ENCODE results near the gene DIP2B. TPM values are rescaled to one million over a fixed set of nuclear protein-coding genes. Genes with fewer than 3 reads are reported as not detected.

DIP2B gene
- total RNA-seq, 1 experiment from 2014 or later: 30.2 TPM

GRCh38 chr12:50547742-50548141, 43.0 kb downstream of the DIP2B start:
- peaks cover 12% of the 10 kb centered on the region for H3K4me1 ChIP-seq (ENCODE audit: control insufficient read depth, insufficient read depth, low read length)
- ChIA-PET CTCF (no interaction called here), POLR2A (no interaction called here)
- intact Hi-C loops (cut with micrococcal nuclease; ENCODE audit: unreplicated experiment) (no loop called here), in situ Hi-C loops (cut with HindIII; ENCODE audit: low pct_unique_long_range_greater_than_20kb, low sequenced_read_pairs) (no loop called here)
- H3K9me3 ChIP-seq (ENCODE audit: control insufficient read depth, insufficient read depth, low read depth, low read length): no peaks in the 10 kb centered on the region
- H3K27ac ChIP-seq (ENCODE audit: low read length): no peak overlapping the region
- H3K4me3 ChIP-seq (ENCODE audit: low read depth in 2 of 2, low read length in 2 of 2): no peak overlapping the region
- TF ChIP-seq POLR2AphosphoS5 (IDR thresholded peaks at IDR 0.05; ENCODE audit: low read depth, low read length) (no peak), SIN3A (IDR thresholded peaks at IDR 0.05; ENCODE audit: borderline replicate concordance, insufficient read depth, low read depth, low read length) (no peak), REST (IDR thresholded peaks at IDR 0.05; ENCODE audit: insufficient read depth in 1 of 2, low read depth in 2 of 2, low read length in 1 of 2) (no peak), TCF7L2 (IDR thresholded peaks at IDR 0.05; ENCODE audit: low read depth, low read length) (no peak), CTCF (IDR thresholded peaks at IDR 0.05) (no peak)
- no peak for DNase-seq (ENCODE audit: low read depth, low spot score)
- BruUV-seq (replicated peaks): no TSS peak
- no peaks in the 10 kb centered on the region for H3K36me3 ChIP-seq (ENCODE audit: control insufficient read depth, insufficient read depth, low read length)
- H3K27me3 ChIP-seq (ENCODE audit: control insufficient read depth, insufficient read depth, low read length): no peaks in the 10 kb centered on the region
- ATAC-seq: no peak

- TF ChIP-seq TCF7L2 (IDR thresholded peaks at IDR 0.05; ENCODE audit: low read depth, low read length) (no peak), SIN3A (IDR thresholded peaks at IDR 0.05; ENCODE audit: borderline replicate concordance, insufficient read depth, low read depth, low read length) (no peak), CTCF (IDR thresholded peaks at IDR 0.05) (no peak), REST (IDR thresholded peaks at IDR 0.05; ENCODE audit: insufficient read depth in 1 of 2, low read depth in 2 of 2, low read length in 1 of 2) (no peak), POLR2AphosphoS5 (IDR thresholded peaks at IDR 0.05; ENCODE audit: low read depth, low read length) (no peak)
- no peaks in the 10 kb centered on the region for H3K9me3 ChIP-seq (ENCODE audit: control insufficient read depth, insufficient read depth, low read depth, low read length)
- intact Hi-C loops (cut with micrococcal nuclease; ENCODE audit: unreplicated experiment) (no loop called here), in situ Hi-C loops (cut with HindIII; ENCODE audit: low pct_unique_long_range_greater_than_20kb, low sequenced_read_pairs) (no loop called here)
- CTCF ChIA-PET: interaction anchor here (0.6 kb wide), 1 partner anchor 205 kb away, joined by 4 read pairs; no protein-coding TSS in a partner anchor
- no peaks in the 10 kb centered on the region for H3K27me3 ChIP-seq (ENCODE audit: control insufficient read depth, insufficient read depth, low read length)
- H3K36me3 ChIP-seq (ENCODE audit: control insufficient read depth, insufficient read depth, low read length): no peaks in the 10 kb centered on the region
- H3K4me1 ChIP-seq (ENCODE audit: control insufficient read depth, insufficient read depth, low read length): peaks cover 12% of the 10 kb centered on the region
- ATAC-seq (no peak), DNase-seq (ENCODE audit: low read depth, low spot score) (no peak)
- TSS peak; percentile 27 for BruUV-seq (replicated peaks)
- peak overlapping the region; percentile 64 for H3K27ac ChIP-seq (ENCODE audit: low read length)
- POLR2A ChIA-PET: no interaction called here
- H3K4me3 ChIP-seq (ENCODE audit: low read depth in 2 of 2, low read length in 2 of 2): no peak overlapping the region
Measured at GRCh38 chr12:50549885-50550284, 45.1 kb downstream of the DIP2B start.

Measured in Panc1 (cell line).